HG03439 (cell line): ENCODE measurements around the gene CANT1.
"Not testable (repeated sequence)": the region's sequence is repeated elsewhere in the genome, so short reads cannot be mapped to it uniquely, and the experiment has no call there.

Experiments used
- ATAC-seq: cut with Tn5 transposase; IDR thresholded peaks from one replicate; pipeline ENCODE4 v1.9.1; 2021; ENCODE audit warnings: mild to moderate bottlenecking, moderate library complexity; ENCODE audit not compliant: unreplicated experiment

The CANT1 gene

GRCh38 chr17:78963378-78963777, 46.2 kb downstream of the CANT1 start:
- no peak for ATAC-seq

- ATAC-seq, result not testable (repeated sequence)
Measured at GRCh38 chr17:78962984-78963348, 46.6 kb downstream of the CANT1 start.

GRCh38 chr17:78962345-78962983, 47.1 kb downstream of the CANT1 start:
- no peak for ATAC-seq

DNA sequence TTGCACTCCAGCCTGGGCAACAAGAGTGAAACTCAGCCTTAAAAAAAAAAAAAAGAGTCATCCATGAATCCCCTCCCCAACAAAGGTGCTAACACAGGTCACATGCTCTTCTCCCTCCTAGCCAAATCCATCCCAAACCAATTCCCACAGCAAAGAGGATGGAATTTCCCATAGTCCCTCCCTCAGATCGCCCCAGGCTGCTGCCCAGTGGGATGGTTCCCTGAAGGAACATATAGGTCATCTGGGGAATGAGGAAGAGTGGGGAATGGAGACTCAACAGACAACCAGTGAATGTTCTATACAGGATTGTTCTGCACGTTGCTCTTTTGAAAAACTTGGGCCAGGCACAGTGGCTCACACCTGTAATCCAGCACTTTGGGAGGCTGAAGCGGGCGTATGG, 48.0 kb downstream of the CANT1 start:
- ATAC-seq, result no peak

DNA sequence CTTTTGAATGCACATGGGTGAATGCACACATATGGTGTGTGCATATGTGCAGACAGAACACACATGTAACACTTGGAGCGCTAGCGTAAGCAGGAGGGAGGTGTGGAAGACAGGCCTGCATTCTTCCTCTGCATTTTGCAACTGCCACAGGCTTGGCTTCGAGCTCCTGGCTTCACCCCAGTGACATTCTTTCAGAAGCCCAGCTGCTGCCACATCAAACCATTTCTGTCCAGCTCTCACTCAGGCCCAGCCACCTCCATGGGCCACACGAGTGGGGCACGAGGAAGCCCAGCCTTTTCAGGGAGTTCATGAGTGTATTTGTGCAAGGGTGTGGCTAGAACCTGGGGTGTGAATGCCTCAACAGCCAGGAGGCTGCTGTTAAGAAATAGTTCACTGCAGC, 48.6 kb downstream of the CANT1 start:
- no peak for ATAC-seq

DNA sequence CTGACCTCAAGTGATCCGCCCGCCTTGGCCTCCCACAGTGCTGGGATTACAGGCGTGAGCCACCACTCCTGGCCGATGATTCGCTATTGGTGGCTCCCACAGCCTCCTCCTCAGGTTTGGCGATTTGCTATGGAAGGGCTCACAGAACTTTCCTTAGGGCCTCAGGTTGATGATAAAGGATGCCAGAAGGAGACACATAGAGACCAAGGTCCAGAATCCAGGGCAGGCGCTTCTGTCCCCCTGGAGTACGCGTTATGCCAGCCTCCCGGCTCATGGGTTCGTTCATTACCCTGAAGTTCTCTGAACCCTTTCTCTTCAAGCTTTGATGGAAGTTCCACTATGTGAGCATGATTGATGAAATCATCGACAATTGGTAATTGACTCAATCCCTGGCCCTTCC, 49.8 kb downstream of the CANT1 start:
- no peak for ATAC-seq

GRCh38 chr17:78958641-78959127, 50.9 kb downstream of the CANT1 start:
- no peak for ATAC-seq

DNA sequence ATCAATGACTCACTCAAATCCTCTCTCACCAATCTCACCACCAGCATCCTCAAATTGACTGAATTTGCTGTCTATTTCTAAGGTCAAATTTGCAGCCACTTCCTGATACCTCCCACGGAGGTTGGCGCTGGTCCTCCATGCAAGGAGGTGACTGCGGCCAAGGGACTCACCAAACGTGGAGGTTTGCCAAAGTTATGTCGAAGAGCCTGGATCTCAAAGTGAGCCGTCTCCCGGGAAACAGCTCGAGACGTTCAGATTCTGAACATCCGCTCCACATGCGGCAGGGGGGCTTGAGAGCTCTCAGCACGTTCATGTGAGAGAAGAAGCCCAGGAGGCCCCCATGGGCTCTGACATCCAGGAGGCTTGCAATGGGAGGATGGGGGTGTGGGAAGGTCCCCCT, 52.4 kb downstream of the CANT1 start:
- no peak for ATAC-seq

- no peak for ATAC-seq
Measured at GRCh38 chr17:78956254-78956653, 53.3 kb downstream of the CANT1 start.

DNA sequence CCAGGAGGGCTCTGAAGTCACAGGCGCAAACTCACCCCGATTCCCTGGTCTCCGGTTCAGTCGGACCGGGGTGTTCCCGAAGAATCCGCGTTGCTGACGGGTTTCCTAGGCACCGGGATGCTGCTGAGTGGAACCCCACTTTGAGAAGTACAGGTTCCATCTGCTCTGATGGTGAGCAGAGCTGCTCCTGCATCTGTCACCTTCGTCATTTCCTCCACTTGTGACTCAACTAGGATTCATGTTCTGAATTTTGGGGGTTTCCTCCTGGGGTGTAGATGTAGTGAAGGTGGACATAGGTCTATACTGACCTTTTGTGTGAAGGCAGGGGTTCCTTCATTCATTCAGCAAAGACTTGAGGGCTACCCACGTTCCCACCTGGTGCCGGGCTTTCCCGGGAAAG, 54.9 kb downstream of the CANT1 start:
- ATAC-seq, result no peak

GRCh38 chr17:78953356-78954350, 55.9 kb downstream of the CANT1 start:
- no peak for ATAC-seq

GRCh38 chr17:78952706-78953105, 56.9 kb downstream of the CANT1 start:
- ATAC-seq, result no peak

GRCh38 chr17:78951967-78952551, 57.5 kb downstream of the CANT1 start:
- ATAC-seq, result no peak

- no peak for ATAC-seq
Measured at GRCh38 chr17:78950870-78951269, 58.7 kb downstream of the CANT1 start.

GRCh38 chr17:78947235-78948149, 62.1 kb downstream of the CANT1 start:
- ATAC-seq, result no peak

DNA sequence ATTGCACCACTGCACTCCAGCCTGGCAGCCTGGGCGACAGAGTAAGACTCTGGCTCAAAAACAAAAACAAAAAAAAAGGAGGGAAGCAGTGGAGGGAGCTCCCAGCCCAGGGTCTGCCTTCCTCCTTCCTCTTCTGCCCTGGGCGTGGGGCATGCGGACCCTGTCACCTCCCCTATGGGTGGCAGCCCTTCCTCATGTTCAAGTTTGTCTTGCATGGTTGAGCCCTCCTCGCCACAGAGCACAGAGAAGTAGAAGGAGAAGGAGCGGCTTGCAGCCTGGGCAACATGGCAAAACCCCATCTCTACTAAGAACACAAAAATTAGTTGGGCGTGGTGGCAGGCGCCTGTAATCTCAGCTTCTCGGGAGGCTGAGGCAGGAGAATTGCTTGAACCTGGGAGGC, 62.9 kb downstream of the CANT1 start:
- ATAC-seq, result no peak

DNA sequence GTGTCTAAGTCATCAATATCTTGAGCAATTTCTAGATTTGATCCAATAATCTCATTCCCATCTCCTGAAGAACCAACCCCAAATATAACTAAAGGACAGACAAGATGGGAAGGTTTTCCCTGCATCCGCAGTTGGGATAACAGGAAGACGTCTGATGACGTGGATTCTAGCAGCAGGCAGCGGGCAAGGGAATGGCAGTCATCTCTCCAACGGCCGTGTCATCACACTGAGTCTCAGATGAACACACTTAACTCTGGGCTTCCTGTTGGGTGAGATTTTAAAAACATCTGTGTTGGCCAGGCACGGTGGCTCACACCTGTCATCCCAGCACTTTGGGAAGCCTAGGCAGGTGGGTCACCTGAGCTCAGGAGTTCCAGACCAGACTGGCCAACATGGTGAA, 63.4 kb downstream of the CANT1 start:
- ATAC-seq, result no peak

GRCh38 chr17:78945455-78945854, 64.1 kb downstream of the CANT1 start:
- not testable (repeated sequence) for ATAC-seq

- no peak for ATAC-seq
Measured at GRCh38 chr17:78944956-78945355, 64.6 kb downstream of the CANT1 start.

DNA sequence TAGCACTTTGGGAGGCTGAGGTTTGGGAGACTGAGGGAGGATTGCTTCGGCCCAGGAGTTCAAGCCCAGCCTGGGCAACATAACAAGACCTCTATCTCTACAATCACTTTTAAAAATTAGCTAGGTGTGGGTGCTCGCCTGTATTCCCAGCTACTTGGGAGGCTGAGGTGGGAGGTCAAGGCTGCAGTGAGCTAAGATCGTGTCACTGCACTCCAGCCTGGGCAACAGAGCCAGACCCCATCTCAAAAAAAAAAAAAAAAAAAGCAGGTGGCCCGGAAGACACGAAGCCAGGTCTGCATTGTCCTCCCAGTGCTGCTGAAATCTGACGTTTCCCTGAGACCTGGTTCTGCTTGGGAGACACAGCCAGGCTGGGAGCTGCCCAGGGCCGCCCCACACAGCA, 65.5 kb downstream of the CANT1 start:
- no peak for ATAC-seq
